Measurements from ENCODE around the gene GOLGA7B.

GOLGA7B gene

GRCh38 chr10:97849687-97850402 lies at the start of gene GOLGA7B:
Gene GOLGA7B (plus strand): TSS chr10:97849843. CDS start chr10:97850304, 461 bp downstream.
- H3K4me3 Mint-ChIP-seq, result peak within 1 kb of the TSS; percentile 73
- H3K36me3 Mint-ChIP-seq (ENCODE audit: low read depth), result no peaks in the 10 kb centered on the region
- H3K27me3 Mint-ChIP-seq, result no peaks in the 10 kb centered on the region
- H3K9me3 Mint-ChIP-seq, result no peaks in the 10 kb centered on the region
- H3K27ac Mint-ChIP-seq, result peak within 1 kb of the TSS; percentile 59
- DNase-seq, result peak; percentile 78
- peaks cover 38% of the 10 kb centered on the region for H3K4me1 Mint-ChIP-seq (ENCODE audit: low read depth)

- H3K27ac Mint-ChIP-seq, result no peak overlapping the region
- peaks cover 11% of the 10 kb centered on the region for H3K9me3 Mint-ChIP-seq
- DNase-seq, result no peak
- peaks cover 19% of the 10 kb centered on the region for H3K4me1 Mint-ChIP-seq (ENCODE audit: low read depth)
- no peak overlapping the region for H3K4me3 Mint-ChIP-seq
- H3K36me3 Mint-ChIP-seq (ENCODE audit: low read depth), result no peaks in the 10 kb centered on the region
- no peaks in the 10 kb centered on the region for H3K27me3 Mint-ChIP-seq
These were observed 49.2 kb upstream of the GOLGA7B start for GRCh38 chr10:97800474-97800873.

DNA sequence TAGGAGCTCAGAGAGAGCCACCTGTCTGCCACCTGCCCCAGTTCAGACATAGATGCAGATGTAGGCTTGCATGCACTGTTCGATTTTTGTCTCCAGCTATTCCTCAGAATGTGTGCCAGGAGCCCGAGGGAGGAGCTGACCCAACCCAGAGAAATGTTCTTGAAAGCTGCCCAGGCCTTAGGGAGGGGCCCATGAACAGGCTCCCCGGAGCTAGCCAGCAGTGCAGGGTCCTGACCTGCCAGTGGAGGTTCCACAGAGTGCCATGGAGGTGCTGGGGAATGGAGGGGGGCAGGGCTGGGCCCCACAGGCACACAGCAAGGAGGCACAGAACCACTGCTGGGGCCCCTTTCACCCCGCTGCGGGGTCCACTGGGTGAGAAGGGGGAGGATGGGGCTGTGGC lies 48.2 kb upstream of the GOLGA7B start:
- Mint-ChIP-seq H3K27ac (no peak overlapping the region), H3K27me3 (no peaks in the 10 kb centered on the region), H3K36me3 (ENCODE audit: low read depth) (no peaks in the 10 kb centered on the region), H3K4me3 (no peak overlapping the region), H3K4me1 (ENCODE audit: low read depth) (peaks cover 10% of the 10 kb centered on the region), H3K9me3 (peaks cover 11% of the 10 kb centered on the region)
- no peak for DNase-seq

DNA sequence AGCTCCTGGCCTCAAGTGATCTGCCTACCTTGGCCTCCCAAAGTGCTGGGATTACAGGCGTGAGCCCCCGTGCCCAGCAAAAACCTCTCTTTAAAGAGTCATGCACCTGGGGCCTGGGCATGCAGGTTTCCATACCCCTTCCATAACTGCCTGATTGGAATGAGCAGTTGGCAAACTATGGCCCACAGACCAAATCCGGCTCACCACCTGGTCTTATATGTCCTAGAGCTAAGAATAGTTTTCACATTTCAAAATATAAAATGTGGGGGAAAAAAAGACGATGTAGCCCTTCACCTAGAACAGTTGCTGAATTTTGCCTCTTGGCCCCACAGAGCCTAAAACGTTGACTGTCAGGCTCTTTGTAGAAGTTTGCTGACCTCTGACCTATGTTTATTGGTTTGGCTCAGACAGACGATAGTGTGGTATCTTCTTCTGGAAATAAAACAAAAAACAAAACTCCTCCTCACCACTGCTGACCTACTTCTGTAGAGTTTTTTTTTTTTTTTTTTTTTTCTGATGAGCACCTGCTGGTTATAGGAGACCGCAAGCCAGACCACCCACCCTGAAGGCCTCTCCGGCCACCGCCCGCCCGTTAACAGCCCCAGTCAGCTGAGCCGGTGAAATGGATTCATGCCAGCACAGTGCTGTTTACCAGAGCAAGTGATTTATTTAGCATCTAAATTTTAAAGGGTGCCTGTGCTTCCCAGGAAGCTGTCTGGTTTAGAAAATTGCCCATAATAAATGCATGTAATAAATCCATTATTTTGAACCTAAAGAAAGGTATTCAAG lies 44.4 kb upstream of the GOLGA7B start:
- Mint-ChIP-seq H3K27me3 (no peaks in the 10 kb centered on the region), H3K9me3 (no peaks in the 10 kb centered on the region), H3K36me3 (ENCODE audit: low read depth) (no peaks in the 10 kb centered on the region), H3K4me1 (ENCODE audit: low read depth) (no peaks in the 10 kb centered on the region), H3K27ac (no peak overlapping the region), H3K4me3 (no peak overlapping the region)
- no peak for DNase-seq

GRCh38 chr10:97805949-97806348 lies 43.7 kb upstream of the GOLGA7B start:
- no peak for DNase-seq
- Mint-ChIP-seq H3K27ac (no peak overlapping the region), H3K27me3 (no peaks in the 10 kb centered on the region), H3K36me3 (ENCODE audit: low read depth) (no peaks in the 10 kb centered on the region), H3K4me1 (ENCODE audit: low read depth) (no peaks in the 10 kb centered on the region), H3K4me3 (no peak overlapping the region), H3K9me3 (no peaks in the 10 kb centered on the region)

DNA sequence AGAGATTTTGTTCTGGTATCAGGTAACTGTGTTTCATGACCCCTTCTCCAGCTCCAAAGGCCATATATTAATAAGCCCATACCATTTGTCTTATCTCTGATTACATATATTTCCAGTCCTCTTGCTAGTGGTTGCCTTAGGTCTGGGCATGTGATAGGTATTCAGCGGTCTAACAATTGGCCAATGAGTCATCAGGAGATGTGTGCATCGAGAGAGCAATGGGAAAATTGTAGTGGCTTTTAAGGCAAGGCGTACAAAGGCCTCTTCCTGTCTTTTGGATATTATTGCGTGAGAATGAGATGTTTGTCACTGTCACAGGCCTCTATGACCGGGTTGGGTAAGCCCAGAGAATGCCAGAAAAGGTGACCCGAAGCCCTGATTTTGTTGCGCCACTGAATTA lies 39.2 kb upstream of the GOLGA7B start:
- no peak overlapping the region for H3K4me3 Mint-ChIP-seq
- H3K9me3 Mint-ChIP-seq, result no peaks in the 10 kb centered on the region

DNA sequence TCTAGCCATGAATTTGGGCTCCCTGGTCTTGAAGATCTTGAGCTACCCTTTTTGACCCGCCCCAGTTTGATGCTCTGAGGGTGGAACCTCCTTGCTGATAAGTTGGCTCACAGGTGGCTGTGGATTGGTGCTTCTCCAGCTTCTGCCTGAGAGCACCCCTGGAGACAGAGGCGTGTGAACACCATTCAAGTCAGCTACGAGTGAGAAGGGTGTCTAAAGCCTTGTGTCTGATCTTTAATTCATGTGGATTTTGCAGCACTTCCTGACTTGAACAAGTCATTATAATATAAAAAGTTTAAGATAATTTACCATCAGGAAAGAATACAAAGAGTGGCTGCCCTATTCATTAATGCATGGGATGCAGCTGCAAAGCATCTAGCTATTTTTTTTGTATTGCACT lies 37.7 kb upstream of the GOLGA7B start:
- H3K4me1 Mint-ChIP-seq (ENCODE audit: low read depth), result peaks cover 6% of the 10 kb centered on the region
- H3K4me3 Mint-ChIP-seq, result no peak overlapping the region
- H3K27ac Mint-ChIP-seq, result no peak overlapping the region
- no peaks in the 10 kb centered on the region for H3K36me3 Mint-ChIP-seq (ENCODE audit: low read depth)
- DNase-seq, result no peak
- no peaks in the 10 kb centered on the region for H3K27me3 Mint-ChIP-seq
- H3K9me3 Mint-ChIP-seq, result no peaks in the 10 kb centered on the region

More for the DNA sequence above, 39.2 kb upstream of the GOLGA7B start:
- no peak overlapping the region for H3K27ac Mint-ChIP-seq
- no peaks in the 10 kb centered on the region for H3K27me3 Mint-ChIP-seq
- H3K36me3 Mint-ChIP-seq (ENCODE audit: low read depth), result no peaks in the 10 kb centered on the region
- peaks cover 6% of the 10 kb centered on the region for H3K4me1 Mint-ChIP-seq (ENCODE audit: low read depth)
- no peak for DNase-seq

GRCh38 chr10:97812696-97813095 lies 36.9 kb upstream of the GOLGA7B start:
- no peak for DNase-seq
- H3K27me3 Mint-ChIP-seq, result no peaks in the 10 kb centered on the region
- no peak overlapping the region for H3K27ac Mint-ChIP-seq
- no peaks in the 10 kb centered on the region for H3K36me3 Mint-ChIP-seq (ENCODE audit: low read depth)
- H3K4me3 Mint-ChIP-seq, result no peak overlapping the region
- peaks cover 6% of the 10 kb centered on the region for H3K4me1 Mint-ChIP-seq (ENCODE audit: low read depth)
- H3K9me3 Mint-ChIP-seq, result no peaks in the 10 kb centered on the region

GRCh38 chr10:97813311-97813710 lies 36.3 kb upstream of the GOLGA7B start:
- Mint-ChIP-seq H3K9me3 (no peaks in the 10 kb centered on the region), H3K4me3 (no peak overlapping the region), H3K27me3 (no peaks in the 10 kb centered on the region), H3K36me3 (ENCODE audit: low read depth) (no peaks in the 10 kb centered on the region), H3K4me1 (ENCODE audit: low read depth) (peaks cover 6% of the 10 kb centered on the region), H3K27ac (no peak overlapping the region)
- DNase-seq, result no peak

- H3K36me3 Mint-ChIP-seq (ENCODE audit: low read depth), result no peaks in the 10 kb centered on the region
- H3K27me3 Mint-ChIP-seq, result no peaks in the 10 kb centered on the region
- H3K4me1 Mint-ChIP-seq (ENCODE audit: low read depth), result peaks cover 6% of the 10 kb centered on the region
- H3K27ac Mint-ChIP-seq, result no peak overlapping the region
- no peak overlapping the region for H3K4me3 Mint-ChIP-seq
- DNase-seq, result no peak
- H3K9me3 Mint-ChIP-seq, result no peaks in the 10 kb centered on the region
These were observed 34.6 kb upstream of the GOLGA7B start for GRCh38 chr10:97814996-97815395.

DNA sequence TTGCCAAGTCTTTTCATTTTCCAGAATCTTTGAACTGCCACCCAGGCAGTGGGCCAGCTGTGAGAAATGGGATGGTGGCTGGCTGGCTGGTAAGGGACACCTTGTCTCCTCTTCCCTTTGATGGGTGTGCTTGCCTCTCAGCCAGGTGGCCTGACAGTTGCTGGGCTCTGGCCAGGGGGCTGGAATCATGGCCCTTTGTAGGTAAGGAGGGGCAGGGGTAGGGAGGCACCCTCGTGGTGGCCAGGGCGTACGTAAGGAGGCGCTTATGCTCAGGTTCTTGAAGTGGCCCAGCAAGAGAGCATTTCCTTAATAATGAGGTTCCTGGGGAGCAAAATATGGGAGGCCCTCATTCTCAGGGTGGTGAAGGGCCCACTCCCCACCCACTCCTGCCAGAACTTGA lies 33.0 kb upstream of the GOLGA7B start:
- no peaks in the 10 kb centered on the region for H3K9me3 Mint-ChIP-seq
- peaks cover 6% of the 10 kb centered on the region for H3K4me1 Mint-ChIP-seq (ENCODE audit: low read depth)
- H3K36me3 Mint-ChIP-seq (ENCODE audit: low read depth), result no peaks in the 10 kb centered on the region
- DNase-seq, result no peak
- no peaks in the 10 kb centered on the region for H3K27me3 Mint-ChIP-seq
- H3K4me3 Mint-ChIP-seq, result no peak overlapping the region
- no peak overlapping the region for H3K27ac Mint-ChIP-seq

DNA sequence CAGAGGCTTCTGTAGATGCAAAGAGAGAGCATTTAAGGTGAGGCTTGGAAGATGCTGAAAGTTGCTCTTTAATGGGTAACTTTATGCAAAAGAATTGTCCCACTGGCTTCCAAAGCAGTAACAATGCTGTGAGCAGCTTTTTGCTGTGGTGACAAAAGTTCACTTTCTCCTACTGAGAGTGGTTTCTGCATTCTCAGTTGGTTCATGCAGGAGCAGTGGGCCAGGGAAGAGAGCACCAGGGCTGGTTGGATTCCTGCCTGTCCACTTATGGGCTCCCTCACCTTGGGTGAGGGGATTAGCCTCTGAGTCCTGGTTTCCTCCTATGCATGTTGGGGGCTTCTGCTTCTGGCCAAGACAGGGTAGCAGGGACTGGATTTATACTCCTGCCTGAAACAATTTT lies 31.1 kb upstream of the GOLGA7B start:
- H3K9me3 Mint-ChIP-seq, result no peaks in the 10 kb centered on the region
- DNase-seq, result no peak
- no peaks in the 10 kb centered on the region for H3K27me3 Mint-ChIP-seq
- no peaks in the 10 kb centered on the region for H3K4me1 Mint-ChIP-seq (ENCODE audit: low read depth)
- no peak overlapping the region for H3K4me3 Mint-ChIP-seq
- H3K36me3 Mint-ChIP-seq (ENCODE audit: low read depth), result no peaks in the 10 kb centered on the region
- no peak overlapping the region for H3K27ac Mint-ChIP-seq

GRCh38 chr10:97820096-97820704 lies 29.4 kb upstream of the GOLGA7B start:
- H3K27ac Mint-ChIP-seq, result no peak overlapping the region
- H3K4me3 Mint-ChIP-seq, result no peak overlapping the region
- no peaks in the 10 kb centered on the region for H3K27me3 Mint-ChIP-seq
- H3K9me3 Mint-ChIP-seq, result no peaks in the 10 kb centered on the region
- no peaks in the 10 kb centered on the region for H3K36me3 Mint-ChIP-seq (ENCODE audit: low read depth)
- H3K4me1 Mint-ChIP-seq (ENCODE audit: low read depth), result no peaks in the 10 kb centered on the region
- no peak for DNase-seq

GRCh38 chr10:97821308-97822038 lies 28.2 kb upstream of the GOLGA7B start:
- Mint-ChIP-seq H3K36me3 (ENCODE audit: low read depth) (no peaks in the 10 kb centered on the region), H3K4me3 (no peak overlapping the region), H3K27ac (no peak overlapping the region), H3K27me3 (no peaks in the 10 kb centered on the region), H3K9me3 (no peaks in the 10 kb centered on the region), H3K4me1 (ENCODE audit: low read depth) (no peaks in the 10 kb centered on the region)
- DNase-seq, result no peak

Measured in activated T-cell treated with anti-CD3 and anti-CD28 coated beads, Interleukin-2, amount 50 U/mL, for 24 hours (primary cell).